ENCODE measurements around the gene FSHR. TPM values are rescaled to one million over a fixed set of nuclear protein-coding genes. Genes with fewer than 3 reads are reported as not detected.

Gene FSHR
- total and polyA plus RNA-seq, 2 experiments from 2014 or later: not detected

DNA sequence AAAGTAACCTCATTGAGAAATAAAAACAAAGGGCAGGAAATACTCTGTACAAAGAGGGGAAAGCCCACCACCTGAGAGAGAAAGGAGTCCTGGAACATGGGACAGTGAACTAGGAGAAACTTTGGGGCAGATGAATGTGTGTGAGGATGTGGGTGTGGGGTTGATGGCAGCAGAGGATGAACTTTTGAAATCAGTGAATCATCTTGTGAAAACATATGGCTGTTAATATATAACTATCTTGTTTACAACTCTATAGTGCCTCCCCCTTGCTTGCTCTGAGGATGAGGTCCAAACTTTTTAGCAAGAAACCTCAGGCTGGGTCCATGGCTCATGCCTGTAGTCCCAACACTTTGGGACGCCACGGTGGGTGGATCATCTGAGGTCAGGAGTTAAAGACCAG, 227.0 kb downstream of the FSHR start (continued):
- TF ChIP-seq, protein P1, sequence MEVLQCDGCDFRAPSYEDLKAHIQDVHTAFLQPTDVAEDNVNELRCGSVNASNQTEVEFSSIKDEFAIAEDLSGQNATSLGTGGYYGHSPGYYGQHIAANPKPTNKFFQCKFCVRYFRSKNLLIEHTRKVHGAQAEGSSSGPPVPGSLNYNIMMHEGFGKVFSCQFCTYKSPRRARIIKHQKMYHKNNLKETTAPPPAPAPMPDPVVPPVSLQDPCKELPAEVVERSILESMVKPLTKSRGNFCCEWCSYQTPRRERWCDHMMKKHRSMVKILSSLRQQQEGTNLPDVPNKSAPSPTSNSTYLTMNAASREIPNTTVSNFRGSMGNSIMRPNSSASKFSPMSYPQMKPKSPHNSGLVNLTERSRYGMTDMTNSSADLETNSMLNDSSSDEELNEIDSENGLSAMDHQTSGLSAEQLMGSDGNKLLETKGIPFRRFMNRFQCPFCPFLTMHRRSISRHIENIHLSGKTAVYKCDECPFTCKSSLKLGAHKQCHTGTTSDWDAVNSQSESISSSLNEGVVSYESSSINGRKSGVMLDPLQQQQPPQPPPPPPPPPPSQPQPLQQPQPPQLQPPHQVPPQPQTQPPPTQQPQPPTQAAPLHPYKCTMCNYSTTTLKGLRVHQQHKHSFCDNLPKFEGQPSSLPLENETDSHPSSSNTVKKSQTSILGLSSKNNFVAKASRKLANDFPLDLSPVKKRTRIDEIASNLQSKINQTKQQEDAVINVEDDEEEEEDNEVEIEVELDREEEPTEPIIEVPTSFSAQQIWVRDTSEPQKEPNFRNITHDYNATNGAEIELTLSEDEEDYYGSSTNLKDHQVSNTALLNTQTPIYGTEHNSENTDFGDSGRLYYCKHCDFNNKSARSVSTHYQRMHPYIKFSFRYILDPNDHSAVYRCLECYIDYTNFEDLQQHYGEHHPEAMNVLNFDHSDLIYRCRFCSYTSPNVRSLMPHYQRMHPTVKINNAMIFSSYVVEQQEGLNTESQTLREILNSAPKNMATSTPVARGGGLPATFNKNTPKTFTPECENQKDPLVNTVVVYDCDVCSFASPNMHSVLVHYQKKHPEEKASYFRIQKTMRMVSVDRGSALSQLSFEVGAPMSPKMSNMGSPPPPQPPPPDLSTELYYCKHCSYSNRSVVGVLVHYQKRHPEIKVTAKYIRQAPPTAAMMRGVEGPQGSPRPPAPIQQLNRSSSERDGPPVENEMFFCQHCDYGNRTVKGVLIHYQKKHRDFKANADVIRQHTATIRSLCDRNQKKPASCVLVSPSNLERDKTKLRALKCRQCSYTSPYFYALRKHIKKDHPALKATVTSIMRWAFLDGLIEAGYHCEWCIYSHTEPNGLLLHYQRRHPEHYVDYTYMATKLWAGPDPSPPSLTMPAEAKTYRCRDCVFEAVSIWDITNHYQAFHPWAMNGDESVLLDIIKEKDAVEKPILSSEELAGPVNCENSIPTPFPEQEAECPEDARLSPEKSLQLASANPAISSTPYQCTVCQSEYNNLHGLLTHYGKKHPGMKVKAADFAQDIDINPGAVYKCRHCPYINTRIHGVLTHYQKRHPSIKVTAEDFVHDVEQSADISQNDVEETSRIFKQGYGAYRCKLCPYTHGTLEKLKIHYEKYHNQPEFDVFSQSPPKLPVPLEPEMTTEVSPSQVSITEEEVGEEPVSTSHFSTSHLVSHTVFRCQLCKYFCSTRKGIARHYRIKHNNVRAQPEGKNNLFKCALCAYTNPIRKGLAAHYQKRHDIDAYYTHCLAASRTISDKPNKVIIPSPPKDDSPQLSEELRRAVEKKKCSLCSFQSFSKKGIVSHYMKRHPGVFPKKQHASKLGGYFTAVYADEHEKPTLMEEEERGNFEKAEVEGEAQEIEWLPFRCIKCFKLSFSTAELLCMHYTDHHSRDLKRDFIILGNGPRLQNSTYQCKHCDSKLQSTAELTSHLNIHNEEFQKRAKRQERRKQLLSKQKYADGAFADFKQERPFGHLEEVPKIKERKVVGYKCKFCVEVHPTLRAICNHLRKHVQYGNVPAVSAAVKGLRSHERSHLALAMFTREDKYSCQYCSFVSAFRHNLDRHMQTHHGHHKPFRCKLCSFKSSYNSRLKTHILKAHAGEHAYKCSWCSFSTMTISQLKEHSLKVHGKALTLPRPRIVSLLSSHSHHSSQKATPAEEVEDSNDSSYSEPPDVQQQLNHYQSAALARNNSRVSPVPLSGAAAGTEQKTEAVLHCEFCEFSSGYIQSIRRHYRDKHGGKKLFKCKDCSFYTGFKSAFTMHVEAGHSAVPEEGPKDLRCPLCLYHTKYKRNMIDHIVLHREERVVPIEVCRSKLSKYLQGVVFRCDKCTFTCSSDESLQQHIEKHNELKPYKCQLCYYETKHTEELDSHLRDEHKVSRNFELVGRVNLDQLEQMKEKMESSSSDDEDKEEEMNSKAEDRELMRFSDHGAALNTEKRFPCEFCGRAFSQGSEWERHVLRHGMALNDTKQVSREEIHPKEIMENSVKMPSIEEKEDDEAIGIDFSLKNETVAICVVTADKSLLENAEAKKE (CRISPR knock-in tag; IDR thresholded peaks at IDR 0.05): no peak
- TF ChIP-seq STAT1 (IDR thresholded peaks at IDR 0.05; ENCODE audit: unreplicated experiment): no peak
- no peak for TF ChIP-seq POLR2AphosphoS5 (IDR thresholded peaks at IDR 0.05; ENCODE audit: low read depth)
- TF ChIP-seq, protein P2, sequence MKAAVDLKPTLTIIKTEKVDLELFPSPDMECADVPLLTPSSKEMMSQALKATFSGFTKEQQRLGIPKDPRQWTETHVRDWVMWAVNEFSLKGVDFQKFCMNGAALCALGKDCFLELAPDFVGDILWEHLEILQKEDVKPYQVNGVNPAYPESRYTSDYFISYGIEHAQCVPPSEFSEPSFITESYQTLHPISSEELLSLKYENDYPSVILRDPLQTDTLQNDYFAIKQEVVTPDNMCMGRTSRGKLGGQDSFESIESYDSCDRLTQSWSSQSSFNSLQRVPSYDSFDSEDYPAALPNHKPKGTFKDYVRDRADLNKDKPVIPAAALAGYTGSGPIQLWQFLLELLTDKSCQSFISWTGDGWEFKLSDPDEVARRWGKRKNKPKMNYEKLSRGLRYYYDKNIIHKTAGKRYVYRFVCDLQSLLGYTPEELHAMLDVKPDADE (IDR thresholded peaks at IDR 0.05): no peak
- TF ChIP-seq JUNB (IDR thresholded peaks at IDR 0.05; ENCODE audit: unreplicated experiment): no peak
- no peak for TF ChIP-seq EZH2 (IDR thresholded peaks at IDR 0.05; ENCODE audit: low read depth, unreplicated experiment)

DNA sequence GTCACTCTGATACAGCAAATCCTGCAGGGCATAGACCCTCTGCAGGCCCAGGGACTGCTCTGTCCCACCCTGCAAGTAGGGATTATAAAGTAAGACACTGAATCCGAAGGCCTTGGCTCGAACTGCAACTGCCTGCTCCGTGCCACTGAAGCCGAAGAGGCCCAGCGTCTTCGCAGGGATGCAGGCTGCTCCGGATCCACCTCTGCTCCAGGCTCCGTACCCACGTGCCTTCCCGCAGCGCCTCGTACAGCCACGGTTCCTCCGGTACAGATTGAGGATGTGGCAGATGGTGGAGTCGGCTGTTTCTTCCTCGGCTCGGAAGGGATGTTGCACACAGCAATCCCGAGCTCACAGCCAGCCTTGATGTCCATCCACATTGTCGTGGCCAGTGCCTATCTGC, 238.4 kb downstream of the FSHR start:
- H3K4me1 ChIP-seq (ENCODE audit: insufficient read depth): no peaks in the 10 kb centered on the region; the same call in 1 of the 2 replicates
- H3K4me1 Mint-ChIP-seq: no peaks in the 10 kb centered on the region; the same call in 2 of the 3 replicates
- H3K79me2 ChIP-seq (replicated peaks; ENCODE audit: insufficient read depth): no peaks in the 10 kb centered on the region
- no peaks in the 10 kb centered on the region for H3K9me2 ChIP-seq (ENCODE audit: insufficient read depth)
- no peak overlapping the region for H3K4me3 Mint-ChIP-seq
- no peaks in the 10 kb centered on the region for H4K20me1 ChIP-seq (replicated peaks; ENCODE audit: insufficient read depth)
- no peak overlapping the region for H3K27ac Mint-ChIP-seq
- H3K4me3 ChIP-seq: no peak overlapping the region
- H2AFZ ChIP-seq: no peak overlapping the region
- DNase-seq (ENCODE audit: low spot score) (no peak), ATAC-seq (no peak)
- no peak for TF ChIP-seq NANOG (IDR thresholded peaks at IDR 0.05; ENCODE audit: borderline replicate concordance)
- TF ChIP-seq ZNF114 (CRISPR knock-in tag; IDR thresholded peaks at IDR 0.05): no peak
- TF ChIP-seq STAT1 (IDR thresholded peaks at IDR 0.05; ENCODE audit: unreplicated experiment): no peak
- TF ChIP-seq EZH2phosphoT487 (IDR thresholded peaks at IDR 0.05; ENCODE audit: unreplicated experiment): no peak
- TF ChIP-seq, protein P3, sequence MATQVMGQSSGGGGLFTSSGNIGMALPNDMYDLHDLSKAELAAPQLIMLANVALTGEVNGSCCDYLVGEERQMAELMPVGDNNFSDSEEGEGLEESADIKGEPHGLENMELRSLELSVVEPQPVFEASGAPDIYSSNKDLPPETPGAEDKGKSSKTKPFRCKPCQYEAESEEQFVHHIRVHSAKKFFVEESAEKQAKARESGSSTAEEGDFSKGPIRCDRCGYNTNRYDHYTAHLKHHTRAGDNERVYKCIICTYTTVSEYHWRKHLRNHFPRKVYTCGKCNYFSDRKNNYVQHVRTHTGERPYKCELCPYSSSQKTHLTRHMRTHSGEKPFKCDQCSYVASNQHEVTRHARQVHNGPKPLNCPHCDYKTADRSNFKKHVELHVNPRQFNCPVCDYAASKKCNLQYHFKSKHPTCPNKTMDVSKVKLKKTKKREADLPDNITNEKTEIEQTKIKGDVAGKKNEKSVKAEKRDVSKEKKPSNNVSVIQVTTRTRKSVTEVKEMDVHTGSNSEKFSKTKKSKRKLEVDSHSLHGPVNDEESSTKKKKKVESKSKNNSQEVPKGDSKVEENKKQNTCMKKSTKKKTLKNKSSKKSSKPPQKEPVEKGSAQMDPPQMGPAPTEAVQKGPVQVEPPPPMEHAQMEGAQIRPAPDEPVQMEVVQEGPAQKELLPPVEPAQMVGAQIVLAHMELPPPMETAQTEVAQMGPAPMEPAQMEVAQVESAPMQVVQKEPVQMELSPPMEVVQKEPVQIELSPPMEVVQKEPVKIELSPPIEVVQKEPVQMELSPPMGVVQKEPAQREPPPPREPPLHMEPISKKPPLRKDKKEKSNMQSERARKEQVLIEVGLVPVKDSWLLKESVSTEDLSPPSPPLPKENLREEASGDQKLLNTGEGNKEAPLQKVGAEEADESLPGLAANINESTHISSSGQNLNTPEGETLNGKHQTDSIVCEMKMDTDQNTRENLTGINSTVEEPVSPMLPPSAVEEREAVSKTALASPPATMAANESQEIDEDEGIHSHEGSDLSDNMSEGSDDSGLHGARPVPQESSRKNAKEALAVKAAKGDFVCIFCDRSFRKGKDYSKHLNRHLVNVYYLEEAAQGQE (IDR thresholded peaks at IDR 0.05; ENCODE audit: unreplicated experiment): no peak
- H3K27ac ChIP-seq (ENCODE audit: low read depth): no peak overlapping the region
- no peaks in the 10 kb centered on the region for H3K36me3 ChIP-seq (ENCODE audit: insufficient read depth)
- H3K27me3 Mint-ChIP-seq (ENCODE audit: insufficient read depth, low read depth, poor library complexity): no peaks in the 10 kb centered on the region
- no peaks in the 10 kb centered on the region for H3F3A ChIP-seq (replicated peaks; ENCODE audit: low read depth)
- no peaks in the 10 kb centered on the region for H3K36me3 Mint-ChIP-seq (ENCODE audit: low read depth)
- H3K27me3 ChIP-seq (ENCODE audit: insufficient read depth): no peaks in the 10 kb centered on the region
- H3K9me3 Mint-ChIP-seq: peaks cover 7% of the 10 kb centered on the region; the same call in 2 of the 3 replicates
- no peak overlapping the region for H3K4me2 ChIP-seq
